Trophoblast cell (in vitro differentiated cells and primary cell): Measurements from ENCODE around the gene SYNC.
A peak's percentile ranks its signal among the peaks of the same experiment; 100 is the strongest.
"Not testable (repeated sequence)": the region's sequence is repeated elsewhere in the genome, so short reads cannot be mapped to it uniquely, and the experiment has no call there.

ENCODE experiments used
- DNase-seq, 2 donors: peaks; one replicate each; pipeline ENCODE4 v3.0.0-alpha.2; 2016
- H2AFZ ChIP-seq: 2 replicates; pipeline ENCODE4 v1.6.1; 2013; ENCODE audit warnings: low read length, moderate library complexity, mild to moderate bottlenecking; ENCODE audit not compliant: insufficient read depth, poor library complexity
- H2AK5ac ChIP-seq: 2 replicates; pipeline ENCODE4 v1.6.1; 2013; ENCODE audit warnings: mild to moderate bottlenecking, low read length
- H2BK120ac ChIP-seq: 2 replicates; pipeline ENCODE4 v1.6.1; 2013; ENCODE audit warnings: low read length, mild to moderate bottlenecking, moderate library complexity; ENCODE audit not compliant: insufficient read depth, poor library complexity
- H2BK12ac ChIP-seq: 2 replicates; pipeline ENCODE4 v1.6.1; 2013; ENCODE audit warnings: mild to moderate bottlenecking, low read length, moderate library complexity
- H2BK5ac ChIP-seq: 2 replicates; pipeline ENCODE4 v1.6.1; 2013; ENCODE audit warnings: low read length, low read depth, moderate library complexity, mild to moderate bottlenecking; ENCODE audit not compliant: poor library complexity
- H3K14ac ChIP-seq: 2 replicates; pipeline ENCODE4 v1.6.1; 2013; ENCODE audit warnings: mild to moderate bottlenecking, low read length
- H3K18ac ChIP-seq: 2 replicates; pipeline ENCODE4 v1.6.1; 2013; ENCODE audit warnings: mild to moderate bottlenecking, low read length
- H3K23ac ChIP-seq: 2 replicates; pipeline ENCODE4 v1.6.1; 2013; ENCODE audit warnings: low read length
- H3K27ac ChIP-seq: 2 replicates; pipeline ENCODE4 v1.5.1; 2013; ENCODE audit warnings: low read depth, mild to moderate bottlenecking, inconsistent platforms, low read length, moderate library complexity
- H3K27me3 ChIP-seq: 2 replicates; pipeline ENCODE4 v1.6.1; 2013; ENCODE audit warnings: inconsistent platforms, mild to moderate bottlenecking, low read length, moderate library complexity; ENCODE audit not compliant: insufficient read depth
- H3K36me3 ChIP-seq, 2 experiments: 1 replicate in 1 of 2; 2 replicates in 1 of 2; pipeline ENCODE4 v1.6.1; 2013; ENCODE audit warnings: low read length in 2 of 2, mild to moderate bottlenecking in 2 of 2, moderate library complexity in 1 of 2; ENCODE audit not compliant: insufficient read depth in 2 of 2, control insufficient read depth in 1 of 2
- H3K4ac ChIP-seq: 2 replicates; pipeline ENCODE4 v1.6.1; 2013; ENCODE audit warnings: low read depth, mild to moderate bottlenecking, low read length, moderate library complexity
- H3K4me1 ChIP-seq, 2 experiments: 1 replicate in 1 of 2; 2 replicates in 1 of 2; pipeline ENCODE4 v1.6.1; 2013; ENCODE audit warnings: low read length in 2 of 2, mild to moderate bottlenecking in 2 of 2, moderate library complexity in 1 of 2; ENCODE audit not compliant: insufficient read depth in 2 of 2, control insufficient read depth in 1 of 2
- H3K4me2 ChIP-seq: 2 replicates; pipeline ENCODE4 v1.6.1; 2013; ENCODE audit warnings: inconsistent platforms, mild to moderate bottlenecking, low read length, moderate library complexity
- H3K4me3 ChIP-seq: 2 replicates; pipeline ENCODE4 v1.5.1; 2013; ENCODE audit warnings: mild to moderate bottlenecking, low read depth, low read length, inconsistent platforms
- H3K79me1 ChIP-seq: one replicate; pipeline ENCODE4 v1.6.1; 2013; ENCODE audit warnings: low read length
- H3K79me2 ChIP-seq: 2 replicates; pipeline ENCODE4 v1.6.1; 2013; ENCODE audit warnings: low read length, mild to moderate bottlenecking; ENCODE audit not compliant: control insufficient read depth, insufficient read depth, poor library complexity
- H3K9ac ChIP-seq: 2 replicates; pipeline ENCODE4 v1.6.1; 2013; ENCODE audit warnings: mild to moderate bottlenecking, low read length
- H3K9me3 ChIP-seq: 2 replicates; pipeline ENCODE4 v1.6.1; 2013; ENCODE audit warnings: low read depth, mild to moderate bottlenecking, control low read depth, inconsistent platforms, low read length; ENCODE audit not compliant: insufficient read depth
- H4K12ac ChIP-seq: 2 replicates; pipeline ENCODE4 v1.6.1; 2013; ENCODE audit warnings: low read depth, mild to moderate bottlenecking, low read length, moderate library complexity
- H4K8ac ChIP-seq: 2 replicates; pipeline ENCODE4 v1.6.1; 2013; ENCODE audit warnings: low read depth, mild to moderate bottlenecking, low read length, moderate library complexity
- H4K91ac ChIP-seq: one replicate; pipeline ENCODE4 v1.6.1; 2013; ENCODE audit warnings: low read depth, mild to moderate bottlenecking, low read length, moderate library complexity
- WGBS: extraction: QIAGEN DNeasy Blood & Tissue Kit; methylation state at CpG from one replicate; pipeline ENCODE4 v1.1.7; 2013; ENCODE audit warnings: missing lambda C conversion rate; ENCODE audit not compliant: insufficient read length, insufficient coverage; ENCODE audit errors: extremely low coverage; 5-methylcytosine and 5-hydroxymethylcytosine counted together

SYNC gene

GRCh38 chr1:32715901-32716311 lies 13.3 kb upstream of the SYNC start:
- H3K23ac ChIP-seq: no peak overlapping the region
- no peak overlapping the region for H3K18ac ChIP-seq
- peak overlapping the region; percentile 32 for H4K91ac ChIP-seq
- H3K79me1 ChIP-seq: peaks cover 2% of the 10 kb centered on the region
- H3K14ac ChIP-seq: no peak overlapping the region
- H2AFZ ChIP-seq: no peak overlapping the region
- H3K36me3 ChIP-seq: no peaks in the 10 kb centered on the region
- H3K4me1 ChIP-seq: peaks cover 6 to 8% of the 10 kb centered on the region in 2 experiments
- no peak overlapping the region for H3K4me2 ChIP-seq
- no peak overlapping the region for H3K4me3 ChIP-seq
- H3K79me2 ChIP-seq: no peaks in the 10 kb centered on the region
- no peak overlapping the region for H2BK5ac ChIP-seq
- H2AK5ac ChIP-seq: no peak overlapping the region
- no peak overlapping the region for H3K27ac ChIP-seq
- H4K12ac ChIP-seq: peak overlapping the region; percentile 10
- H3K4ac ChIP-seq: no peak overlapping the region
- H3K9ac ChIP-seq: no peak overlapping the region
- no CpG with 5 or more reads among the region's 4 CpGs for WGBS
- H3K27me3 ChIP-seq: no peaks in the 10 kb centered on the region
- DNase-seq: peak; percentile 10 to 40
- no peaks in the 10 kb centered on the region for H3K9me3 ChIP-seq
- peak overlapping the region; percentile 23 for H2BK12ac ChIP-seq
- peak overlapping the region; percentile 4 for H2BK120ac ChIP-seq
- peak overlapping the region; percentile 43 for H4K8ac ChIP-seq

DNA sequence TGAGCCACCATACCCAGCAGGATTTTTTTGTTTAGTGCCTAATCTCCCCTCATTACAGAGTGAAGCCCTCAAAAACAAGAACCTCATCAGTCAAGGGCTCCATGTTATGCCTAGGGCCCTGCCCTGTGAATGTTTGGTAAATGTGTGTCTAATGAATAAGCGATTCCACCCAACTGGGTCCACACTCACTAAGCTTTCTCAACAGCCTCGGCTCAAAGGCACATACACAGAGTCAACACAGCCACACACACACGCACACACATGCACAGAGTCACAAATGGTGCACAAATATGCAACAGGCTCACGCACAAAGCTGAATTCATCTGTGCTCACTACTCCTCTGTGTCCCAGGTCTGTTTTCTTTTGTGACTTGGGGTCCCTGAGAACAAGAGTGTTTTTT lies 11.7 kb upstream of the SYNC start:
- Histone ChIP-seq H2AFZ (no peak overlapping the region), H3K4me1 (peaks cover 6 to 8% of the 10 kb centered on the region in 2 experiments), H3K4me2 (no peak overlapping the region), H3K27me3 (no peaks in the 10 kb centered on the region), H2BK12ac (no peak overlapping the region), H3K4ac (no peak overlapping the region), H3K27ac (no peak overlapping the region), H3K23ac (no peak overlapping the region), H3K18ac (no peak overlapping the region), H2AK5ac (no peak overlapping the region), H4K8ac (no peak overlapping the region), H3K79me1 (peaks cover 2% of the 10 kb centered on the region), H3K9me3 (no peaks in the 10 kb centered on the region), H3K4me3 (no peak overlapping the region), H3K79me2 (no peaks in the 10 kb centered on the region), H4K12ac (no peak overlapping the region), H3K14ac (no peak overlapping the region), H3K36me3 (no peaks in the 10 kb centered on the region), H2BK120ac (no peak overlapping the region), H4K91ac (no peak overlapping the region), H3K9ac (peak overlapping the region; percentile 10), H2BK5ac (no peak overlapping the region)
- DNase-seq: no peak
- no CpG with 5 or more reads among the region's 4 CpGs for WGBS

- no peak overlapping the region for H3K9ac ChIP-seq
- no peaks in the 10 kb centered on the region for H3K9me3 ChIP-seq
- no peak overlapping the region for H2AFZ ChIP-seq
- no peak overlapping the region for H4K8ac ChIP-seq
- no peaks in the 10 kb centered on the region for H3K79me2 ChIP-seq
- H2AK5ac ChIP-seq: no peak overlapping the region
- no peak overlapping the region for H4K91ac ChIP-seq
- H3K14ac ChIP-seq: no peak overlapping the region
- no CpG with 5 or more reads among the region's 10 CpGs for WGBS
- H2BK12ac ChIP-seq: peak overlapping the region; percentile 12
- peaks cover 6 to 8% of the 10 kb centered on the region in 2 experiments for H3K4me1 ChIP-seq
- no peak overlapping the region for H3K4me2 ChIP-seq
- H3K27me3 ChIP-seq: no peaks in the 10 kb centered on the region
- H3K18ac ChIP-seq: no peak overlapping the region
- H3K27ac ChIP-seq: no peak overlapping the region
- H3K36me3 ChIP-seq: no peaks in the 10 kb centered on the region
- H3K4me3 ChIP-seq: no peak overlapping the region
- H4K12ac ChIP-seq: no peak overlapping the region
- no peak for DNase-seq
- H3K23ac ChIP-seq: no peak overlapping the region
- H3K4ac ChIP-seq: no peak overlapping the region
- no peak overlapping the region for H2BK5ac ChIP-seq
- no peak overlapping the region for H2BK120ac ChIP-seq
- H3K79me1 ChIP-seq: peaks cover 2% of the 10 kb centered on the region
Observed at GRCh38 chr1:32713081-32713480, 10.5 kb upstream of the SYNC start.

DNA sequence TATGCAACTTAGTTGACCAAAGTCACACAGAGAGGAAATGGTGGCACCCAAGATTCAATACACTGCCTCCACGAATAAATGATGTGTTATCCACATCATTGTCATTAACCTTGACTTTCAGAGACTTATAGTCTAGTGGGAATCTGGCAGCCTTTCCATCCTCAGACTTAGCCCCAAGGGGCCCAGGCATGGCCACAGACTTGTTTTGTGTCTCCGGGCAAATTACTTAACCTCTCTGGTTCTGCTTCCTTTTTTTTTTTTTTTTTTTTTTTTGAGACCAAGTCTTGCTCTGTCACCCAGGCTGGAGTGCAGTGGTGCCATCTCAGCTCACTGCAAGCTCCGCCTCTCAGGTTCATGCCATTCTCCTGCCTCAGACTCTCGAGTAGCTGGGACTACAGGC lies 8.7 kb upstream of the SYNC start:
- H3K14ac ChIP-seq, DNase-seq, H3K18ac ChIP-seq, H2AFZ ChIP-seq, H3K4me2 ChIP-seq, H4K12ac ChIP-seq, H3K4me1 ChIP-seq, H2AK5ac ChIP-seq, H2BK5ac ChIP-seq, H3K27ac ChIP-seq, H3K79me1 ChIP-seq, H2BK120ac ChIP-seq, H4K8ac ChIP-seq, H3K36me3 ChIP-seq, H4K91ac ChIP-seq, H3K9me3 ChIP-seq, H3K27me3 ChIP-seq, H2BK12ac ChIP-seq, H3K23ac ChIP-seq, H3K4me3 ChIP-seq, H3K9ac ChIP-seq, H3K4ac ChIP-seq, H3K79me2 ChIP-seq: not testable (repeated sequence)
- no CpG with 5 or more reads among the region's 4 CpGs for WGBS
